ENCODE measurements around the gene RPS6KA1. TPM values are rescaled to one million over a fixed set of nuclear protein-coding genes. Genes with fewer than 3 reads are reported as not detected.

Gene RPS6KA1
- total and polyA plus RNA-seq, 2 of the 13 experiments (the other 11 are each of a cell fraction or from before 2014, with no cell fraction given), result 19.6 to 24.2 TPM

GRCh38 chr1:26500488-26501175, 28.9 kb upstream of the RPS6KA1 start (continued):
- TF ChIP-seq ZNF552 (CRISPR knock-in tag; IDR thresholded peaks at IDR 0.05; ENCODE audit: borderline replicate concordance), result no peak; the same call in 1 of the 2 replicates
- no peak; the same call in none of the 2 replicates for TF ChIP-seq KAT8 (CRISPR knock-in tag; IDR thresholded peaks at IDR 0.05)
- peak; percentile 76; the same call in 1 of the 2 replicates for TF ChIP-seq THAP7 (CRISPR knock-in tag; IDR thresholded peaks at IDR 0.05)
- TF ChIP-seq FOXA3 (CRISPR knock-in tag; IDR thresholded peaks at IDR 0.05), result no peak
- no peak for TF ChIP-seq EZH2 (conservative IDR thresholded peaks at IDR 0.05; ENCODE audit: low read depth, low read length)
- TF ChIP-seq PHF21A (CRISPR knock-in tag; IDR thresholded peaks at IDR 0.05), result peak; percentile 53
- peak; percentile 31; the same call in 1 of the 2 replicates for TF ChIP-seq ZNF710 (CRISPR knock-in tag; IDR thresholded peaks at IDR 0.05; ENCODE audit: borderline replicate concordance)
- no peak for TF ChIP-seq ZNF775 (CRISPR knock-in tag; IDR thresholded peaks at IDR 0.05; ENCODE audit: borderline replicate concordance)
- no peak; the same call in 1 of the 2 replicates for TF ChIP-seq ISL2 (CRISPR knock-in tag; IDR thresholded peaks at IDR 0.05)
- no peak for TF ChIP-seq YEATS4 (CRISPR knock-in tag; IDR thresholded peaks at IDR 0.05; ENCODE audit: borderline replicate concordance)
- no peak for TF ChIP-seq CREB3 (CRISPR knock-in tag; IDR thresholded peaks at IDR 0.05)
- TF ChIP-seq HMGA1 (CRISPR knock-in tag; conservative IDR thresholded peaks at IDR 0.05), result no peak
- peak; percentile 44; the same call in 1 of the 2 replicates for TF ChIP-seq ESRRA (CRISPR knock-in tag; IDR thresholded peaks at IDR 0.05; ENCODE audit: low read depth)
- no peak for TF ChIP-seq ZNF646 (CRISPR knock-in tag; IDR thresholded peaks at IDR 0.05)
- TF ChIP-seq CREM (IDR thresholded peaks at IDR 0.05), result no peak
- no peak for TF ChIP-seq CREM (CRISPR knock-in tag; IDR thresholded peaks at IDR 0.05)
- TF ChIP-seq TCF12 (IDR thresholded peaks at IDR 0.05), result no peak
- TF ChIP-seq TCF12 (CRISPR knock-in tag; IDR thresholded peaks at IDR 0.05), result no peak
- TF ChIP-seq PBX2 (CRISPR knock-in tag; IDR thresholded peaks at IDR 0.05), result no peak
